Nephron (organoid): Measurements from ENCODE around the gene TMOD4.

Source experiments
- H3K27ac Mint-ChIP-seq, 3 experiments: 2 replicates each; pipeline ENCODE4 v1.8.0; 2020; ENCODE audit warnings: mixed read lengths in 3 of 3, mild to moderate bottlenecking in 2 of 3, moderate library complexity in 1 of 3
- H3K27me3 Mint-ChIP-seq: 2 replicates; pipeline ENCODE4 v1.8.0; 2021; ENCODE audit warnings: low read depth, mild to moderate bottlenecking, moderate library complexity, mixed read lengths
- H3K36me3 Mint-ChIP-seq: 2 replicates; pipeline ENCODE4 v1.8.0; 2020; ENCODE audit warnings: low read depth, mixed read lengths
- H3K4me1 Mint-ChIP-seq: 2 replicates; pipeline ENCODE4 v1.8.0; 2020; ENCODE audit warnings: mixed read lengths
- H3K4me3 Mint-ChIP-seq, 3 experiments: 2 replicates each; pipeline ENCODE4 v1.8.0; 2020; ENCODE audit warnings: mild to moderate bottlenecking in 3 of 3, mixed read lengths in 3 of 3, moderate library complexity in 2 of 3
- H3K9me3 Mint-ChIP-seq: 2 replicates; pipeline ENCODE4 v1.8.0; 2020; ENCODE audit warnings: mixed read lengths
- CTCF ChIP-seq, 3 experiments: fragments of 200-600 bp; sonication (generic); IDR thresholded peaks; one replicate each; pipeline ENCODE4 v1.5.0; 2021; ENCODE audit warnings: antibody characterized with exemption in 3 of 3; ENCODE audit not compliant: unreplicated experiment in 3 of 3

TMOD4 gene

GRCh38 chr1:151184211-151184610 is 8.4 kb upstream of the TMOD4 start:
- Mint-ChIP-seq H3K4me3 (no peak overlapping the region), H3K27me3 (no peaks in the 10 kb centered on the region), H3K9me3 (no peaks in the 10 kb centered on the region), H3K36me3 (peaks cover 67% of the 10 kb centered on the region), H3K4me1 (peaks cover 17% of the 10 kb centered on the region), H3K27ac (no peak overlapping the region)
- no peak for TF ChIP-seq CTCF (IDR thresholded peaks at IDR 0.05; ENCODE audit: unreplicated experiment in 3 of 3)

GRCh38 chr1:151176514-151177045 is 799 bp upstream of the TMOD4 start:
- Mint-ChIP-seq H3K36me3 (peaks cover 72% of the 10 kb centered on the region), H3K4me1 (peaks cover 10% of the 10 kb centered on the region), H3K27me3 (no peaks in the 10 kb centered on the region), H3K9me3 (no peaks in the 10 kb centered on the region), H3K4me3 (no peak overlapping the region), H3K27ac (no peak overlapping the region)
- no peak for TF ChIP-seq CTCF (IDR thresholded peaks at IDR 0.05; ENCODE audit: unreplicated experiment in 3 of 3)

GRCh38 chr1:151175041-151175741 is 590 bp downstream of the TMOD4 start:
- no peak overlapping the region for H3K4me3 Mint-ChIP-seq
- no peak overlapping the region for H3K27ac Mint-ChIP-seq
- H3K36me3 Mint-ChIP-seq, result peaks cover 65% of the 10 kb centered on the region
- H3K9me3 Mint-ChIP-seq, result no peaks in the 10 kb centered on the region
- no peaks in the 10 kb centered on the region for H3K27me3 Mint-ChIP-seq
- no peak for TF ChIP-seq CTCF (IDR thresholded peaks at IDR 0.05; ENCODE audit: unreplicated experiment in 3 of 3)
- H3K4me1 Mint-ChIP-seq, result peaks cover 10% of the 10 kb centered on the region

GRCh38 chr1:151171190-151171589 is 4.6 kb downstream of the TMOD4 start:
- no peak overlapping the region for H3K27ac Mint-ChIP-seq
- TF ChIP-seq CTCF (IDR thresholded peaks at IDR 0.05; ENCODE audit: unreplicated experiment in 3 of 3), result no peak
- H3K27me3 Mint-ChIP-seq, result no peaks in the 10 kb centered on the region
- peaks cover 10% of the 10 kb centered on the region for H3K4me1 Mint-ChIP-seq
- no peak overlapping the region for H3K4me3 Mint-ChIP-seq
- H3K36me3 Mint-ChIP-seq, result peaks cover 42% of the 10 kb centered on the region
- no peaks in the 10 kb centered on the region for H3K9me3 Mint-ChIP-seq

- no peak for TF ChIP-seq CTCF (IDR thresholded peaks at IDR 0.05; ENCODE audit: unreplicated experiment in 3 of 3)
- Mint-ChIP-seq H3K36me3 (peaks cover 25% of the 10 kb centered on the region), H3K27ac (peak overlapping the region in 1 of 3 experiments; percentile 99), H3K27me3 (no peaks in the 10 kb centered on the region), H3K4me3 (peak overlapping the region; percentile 94 to 97 (median 95)), H3K4me1 (peaks cover 18% of the 10 kb centered on the region), H3K9me3 (no peaks in the 10 kb centered on the region)
Observed at GRCh38 chr1:151167116-151167515, 8.7 kb downstream of the TMOD4 start.

GRCh38 chr1:151166505-151166956 is 9.2 kb downstream of the TMOD4 start:
- peaks cover 27% of the 10 kb centered on the region for H3K36me3 Mint-ChIP-seq
- no peaks in the 10 kb centered on the region for H3K27me3 Mint-ChIP-seq
- peak overlapping the region; percentile 94 to 97 (median 95) for H3K4me3 Mint-ChIP-seq
- no peaks in the 10 kb centered on the region for H3K9me3 Mint-ChIP-seq
- H3K27ac Mint-ChIP-seq, result peak overlapping the region; percentile 97 to 99 (median 98)
- peaks cover 18% of the 10 kb centered on the region for H3K4me1 Mint-ChIP-seq
- no peak for TF ChIP-seq CTCF (IDR thresholded peaks at IDR 0.05; ENCODE audit: unreplicated experiment in 3 of 3)
